ENCODE results near the gene SAXO1. TPM values are rescaled to one million over a fixed set of nuclear protein-coding genes. Genes with fewer than 3 reads are reported as not detected.

SAXO1 gene
- total RNA-seq, 1 donor from 2014 or later, result 0.15 TPM

DNA sequence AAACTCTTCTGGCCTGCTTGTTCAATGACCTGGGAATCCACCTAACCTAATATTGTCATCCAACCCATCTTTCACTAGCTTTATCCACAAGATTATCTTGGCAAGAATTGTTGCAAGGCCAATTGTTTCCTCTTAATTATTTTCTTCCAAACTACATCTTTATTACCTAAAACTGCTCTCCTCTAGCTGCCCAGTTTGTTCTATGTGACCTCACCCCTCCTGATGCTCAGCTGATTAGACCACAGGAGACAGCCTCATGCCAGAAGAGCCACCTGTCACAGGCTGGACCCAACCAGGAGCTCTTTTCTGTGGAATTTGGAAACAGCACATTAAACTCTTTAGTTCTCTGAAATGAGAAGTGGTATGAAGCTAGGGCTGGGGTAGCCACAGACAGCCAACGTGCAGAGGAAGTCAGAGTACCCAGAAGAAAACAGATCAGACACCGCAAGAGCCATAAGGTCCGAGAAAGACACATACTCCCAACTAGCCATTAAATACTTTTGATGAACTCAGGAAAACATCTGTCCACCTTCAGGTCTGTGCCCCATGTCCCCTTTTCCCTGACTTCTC lies 12.0 kb downstream of the SAXO1 start:
- ATAC-seq, result no peak
- TF ChIP-seq, protein P1, sequence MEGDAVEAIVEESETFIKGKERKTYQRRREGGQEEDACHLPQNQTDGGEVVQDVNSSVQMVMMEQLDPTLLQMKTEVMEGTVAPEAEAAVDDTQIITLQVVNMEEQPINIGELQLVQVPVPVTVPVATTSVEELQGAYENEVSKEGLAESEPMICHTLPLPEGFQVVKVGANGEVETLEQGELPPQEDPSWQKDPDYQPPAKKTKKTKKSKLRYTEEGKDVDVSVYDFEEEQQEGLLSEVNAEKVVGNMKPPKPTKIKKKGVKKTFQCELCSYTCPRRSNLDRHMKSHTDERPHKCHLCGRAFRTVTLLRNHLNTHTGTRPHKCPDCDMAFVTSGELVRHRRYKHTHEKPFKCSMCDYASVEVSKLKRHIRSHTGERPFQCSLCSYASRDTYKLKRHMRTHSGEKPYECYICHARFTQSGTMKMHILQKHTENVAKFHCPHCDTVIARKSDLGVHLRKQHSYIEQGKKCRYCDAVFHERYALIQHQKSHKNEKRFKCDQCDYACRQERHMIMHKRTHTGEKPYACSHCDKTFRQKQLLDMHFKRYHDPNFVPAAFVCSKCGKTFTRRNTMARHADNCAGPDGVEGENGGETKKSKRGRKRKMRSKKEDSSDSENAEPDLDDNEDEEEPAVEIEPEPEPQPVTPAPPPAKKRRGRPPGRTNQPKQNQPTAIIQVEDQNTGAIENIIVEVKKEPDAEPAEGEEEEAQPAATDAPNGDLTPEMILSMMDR (IDR thresholded peaks at IDR 0.05), result no peak
- no peak overlapping the region for H3K4me3 ChIP-seq
- H3K27me3 ChIP-seq (ENCODE audit: low read depth), result no peaks in the 10 kb centered on the region
- intact Hi-C loops (cut with DNase I), result loop anchor here (10.0 kb wide), 1 partner anchor 766 kb away; no protein-coding TSS in a partner anchor
- H3K4me1 ChIP-seq, result no peaks in the 10 kb centered on the region
- DNase-seq, result no peak
- no peaks in the 10 kb centered on the region for H3K9me3 ChIP-seq
- no peaks in the 10 kb centered on the region for H3K36me3 ChIP-seq
- H3K27ac ChIP-seq, result no peak overlapping the region

DNA sequence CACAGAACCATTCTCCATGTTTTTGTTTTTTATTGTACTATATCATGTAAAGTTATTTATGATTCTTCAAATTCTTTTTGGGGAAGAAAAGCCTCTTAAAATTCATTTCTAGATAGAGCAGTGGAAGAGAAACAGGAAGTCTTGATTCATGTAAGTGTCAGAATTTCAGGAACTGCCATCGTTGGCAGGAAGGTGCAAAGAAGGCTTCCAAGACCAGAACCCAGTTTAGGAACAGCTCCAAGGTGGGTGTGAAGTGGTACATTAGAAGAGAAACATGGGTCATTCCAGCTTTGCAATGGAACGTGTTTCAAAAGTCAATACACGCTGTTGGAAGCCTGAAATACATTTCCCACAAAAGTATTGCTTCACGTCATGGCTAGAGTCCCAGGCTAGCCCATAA lies 14.8 kb downstream of the SAXO1 start:
- H3K36me3 ChIP-seq, result no peaks in the 10 kb centered on the region
- H3K4me3 ChIP-seq, result no peak overlapping the region
- intact Hi-C loops (cut with DNase I), result no loop called here
- no peaks in the 10 kb centered on the region for H3K27me3 ChIP-seq (ENCODE audit: low read depth)
- H3K9me3 ChIP-seq, result no peaks in the 10 kb centered on the region
- no peak for ATAC-seq
- H3K27ac ChIP-seq, result no peak overlapping the region
- no peak for DNase-seq
- no peaks in the 10 kb centered on the region for H3K4me1 ChIP-seq
- TF ChIP-seq, protein P1 (IDR thresholded peaks at IDR 0.05), result no peak

DNA sequence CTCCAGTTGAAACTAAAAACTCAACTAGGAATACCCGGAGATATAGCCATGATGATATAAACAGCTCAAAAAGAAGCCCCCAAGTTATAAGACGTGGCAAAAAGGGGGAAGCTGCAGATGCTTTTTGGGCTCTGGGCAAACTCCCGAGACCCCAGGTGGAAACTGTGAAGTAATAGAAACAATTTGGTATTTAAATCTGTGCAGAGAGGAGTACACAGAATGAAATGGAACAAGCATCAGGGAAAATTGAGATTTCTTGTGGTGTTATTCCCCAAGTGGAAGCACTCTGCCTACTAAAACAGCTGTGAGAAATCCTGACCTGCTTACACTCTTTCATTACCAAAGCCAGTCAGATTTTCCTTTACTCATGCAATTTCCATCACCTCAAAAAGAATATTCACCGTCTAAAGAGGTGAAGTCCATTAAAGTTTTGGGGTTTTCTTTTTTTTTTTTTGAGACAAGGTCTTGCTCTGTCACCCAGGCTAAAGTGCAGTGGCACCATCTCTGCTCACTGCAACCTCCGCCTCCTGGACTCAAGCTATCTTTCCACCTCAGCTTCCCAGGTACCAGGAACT lies 23.5 kb downstream of the SAXO1 start:
- intact Hi-C loops (cut with DNase I), result no loop called here
- H3K27ac ChIP-seq, result no peak overlapping the region
- DNase-seq (no peak), ATAC-seq (no peak)
- H3K27me3 ChIP-seq (ENCODE audit: low read depth), result no peaks in the 10 kb centered on the region
- no peaks in the 10 kb centered on the region for H3K4me1 ChIP-seq
- H3K36me3 ChIP-seq, result no peaks in the 10 kb centered on the region
- TF ChIP-seq, protein P1 (IDR thresholded peaks at IDR 0.05), result no peak
- no peak overlapping the region for H3K4me3 ChIP-seq
- no peaks in the 10 kb centered on the region for H3K9me3 ChIP-seq

DNA sequence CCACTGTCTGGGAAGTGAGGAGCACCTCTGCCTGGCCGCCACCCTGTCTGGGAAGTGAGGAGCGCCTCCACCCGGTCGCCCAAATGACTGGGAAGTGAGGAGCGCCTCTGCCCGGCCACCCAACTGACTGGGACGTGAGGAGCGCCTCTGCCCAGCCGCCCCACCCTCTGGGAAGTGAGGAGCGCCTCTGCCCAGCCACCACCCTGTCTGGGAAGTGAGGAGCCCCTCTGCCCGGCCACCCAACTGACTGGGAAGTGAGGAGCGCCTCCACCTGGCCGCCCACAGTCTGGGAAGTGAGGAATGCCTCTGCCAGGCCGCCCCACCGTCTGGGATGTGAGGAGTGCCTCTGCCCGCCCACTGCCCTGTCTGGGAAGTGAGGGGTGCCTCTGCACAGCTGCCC lies 32.9 kb downstream of the SAXO1 start:
- H3K4me3 ChIP-seq, result no peak overlapping the region
- intact Hi-C loops (cut with DNase I), result no loop called here
- no peak for DNase-seq

DNA sequence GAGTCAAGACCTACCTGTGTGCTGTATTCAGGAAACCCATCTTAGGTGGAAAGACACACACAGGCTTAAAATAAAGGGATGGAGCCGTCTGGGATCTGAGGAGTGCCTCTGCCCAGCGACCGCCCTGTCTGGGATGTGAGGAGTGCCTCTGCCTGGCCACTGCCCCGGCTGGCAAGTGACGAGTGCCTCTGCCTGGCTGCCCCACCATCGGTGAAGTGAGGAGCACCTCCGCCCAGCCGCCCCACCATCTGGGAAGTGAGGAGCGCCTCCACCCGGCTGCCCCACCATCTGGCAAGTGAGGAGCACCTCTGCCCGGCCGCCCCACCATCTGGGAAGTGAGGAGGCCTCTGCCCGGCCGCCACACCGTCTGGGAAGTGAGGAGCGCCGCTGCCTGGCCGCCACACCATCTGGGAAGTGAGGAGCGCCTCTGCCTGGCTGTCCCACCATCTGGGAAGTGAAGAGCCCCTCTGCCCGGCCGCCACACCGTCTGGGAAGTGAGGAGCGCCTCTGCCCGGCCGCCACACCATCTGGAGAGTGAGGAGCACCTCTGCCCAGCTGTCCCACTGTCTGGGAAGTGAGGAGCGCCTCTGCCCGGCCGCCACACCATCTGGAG lies 33.7 kb downstream of the SAXO1 start:
- Histone ChIP-seq H3K27ac (no peak overlapping the region), H3K27me3 (ENCODE audit: low read depth) (no peaks in the 10 kb centered on the region), H3K4me3 (no peak overlapping the region), H3K9me3 (no peaks in the 10 kb centered on the region), H3K4me1 (no peaks in the 10 kb centered on the region), H3K36me3 (no peaks in the 10 kb centered on the region)
- intact Hi-C loops (cut with DNase I), result no loop called here
- TF ChIP-seq, protein P1 (IDR thresholded peaks at IDR 0.05), result no peak
- DNase-seq (no peak), ATAC-seq (no peak)

More for the DNA sequence above, 32.9 kb downstream of the SAXO1 start:
- TF ChIP-seq, protein P1 (IDR thresholded peaks at IDR 0.05), result no peak
- no peaks in the 10 kb centered on the region for H3K27me3 ChIP-seq (ENCODE audit: low read depth)
- no peak for ATAC-seq
- no peak overlapping the region for H3K27ac ChIP-seq
- H3K9me3 ChIP-seq, result no peaks in the 10 kb centered on the region
- H3K4me1 ChIP-seq, result no peaks in the 10 kb centered on the region
- no peaks in the 10 kb centered on the region for H3K36me3 ChIP-seq
